ENCODE data around the gene LMTK2.
"Not testable (repeated sequence)": the region's sequence is repeated elsewhere in the genome, so short reads cannot be mapped to it uniquely, and the experiment has no call there.

The LMTK2 gene

DNA sequence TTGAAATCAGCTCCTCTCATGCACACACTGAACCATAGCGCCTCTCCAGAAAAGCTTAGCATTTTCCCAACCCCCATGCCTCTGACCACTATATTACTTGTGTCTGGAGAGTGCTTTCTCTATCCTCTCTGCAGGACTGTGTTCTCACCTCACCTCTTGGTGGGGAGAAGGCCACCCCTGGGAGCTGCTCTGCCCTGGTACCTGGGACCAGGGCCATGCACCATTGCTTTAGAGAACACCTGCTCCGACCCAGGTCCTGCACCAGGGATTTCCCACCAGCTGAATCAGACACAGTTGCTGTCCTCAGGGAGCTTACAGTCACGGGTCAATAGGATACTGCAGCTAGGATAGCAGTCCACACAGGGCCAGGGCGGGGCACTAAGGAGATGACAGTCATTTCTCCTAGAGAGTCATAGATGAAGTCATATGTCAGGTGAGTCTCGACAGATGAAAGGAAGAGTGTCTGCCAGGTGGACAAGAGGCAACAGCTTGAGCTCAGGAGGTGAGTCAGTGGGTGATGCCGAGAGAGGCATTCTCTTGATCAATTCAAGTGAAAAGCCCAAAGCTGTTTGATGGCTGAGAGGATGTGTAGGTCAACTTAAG lies 619 bp upstream of the LMTK2 start:
- DNase-seq (ENCODE audit: low spot score) = no peak

DNA sequence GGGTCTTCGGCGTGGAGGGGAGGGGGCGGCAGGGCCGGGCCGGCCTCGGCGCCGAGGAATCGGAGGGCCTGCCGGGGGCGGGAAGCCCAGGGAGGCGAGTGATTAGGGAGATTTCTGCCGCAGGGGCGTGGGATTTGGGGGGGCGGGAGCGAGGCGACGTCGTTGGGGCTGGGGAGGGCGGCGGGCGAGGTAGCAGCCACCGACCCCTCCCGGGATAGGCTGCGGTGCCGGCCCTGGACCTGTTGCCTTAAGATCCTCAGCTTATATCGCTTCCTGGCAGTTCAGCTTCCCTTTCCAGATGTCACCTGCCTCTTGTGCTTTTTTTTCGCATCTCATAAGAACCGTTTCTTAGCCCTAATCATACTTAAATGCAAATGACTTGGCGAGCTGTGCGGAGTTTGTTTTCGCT lies 655 bp downstream of the LMTK2 start:
- DNase-seq (ENCODE audit: low spot score) = peak; percentile 43

DNA sequence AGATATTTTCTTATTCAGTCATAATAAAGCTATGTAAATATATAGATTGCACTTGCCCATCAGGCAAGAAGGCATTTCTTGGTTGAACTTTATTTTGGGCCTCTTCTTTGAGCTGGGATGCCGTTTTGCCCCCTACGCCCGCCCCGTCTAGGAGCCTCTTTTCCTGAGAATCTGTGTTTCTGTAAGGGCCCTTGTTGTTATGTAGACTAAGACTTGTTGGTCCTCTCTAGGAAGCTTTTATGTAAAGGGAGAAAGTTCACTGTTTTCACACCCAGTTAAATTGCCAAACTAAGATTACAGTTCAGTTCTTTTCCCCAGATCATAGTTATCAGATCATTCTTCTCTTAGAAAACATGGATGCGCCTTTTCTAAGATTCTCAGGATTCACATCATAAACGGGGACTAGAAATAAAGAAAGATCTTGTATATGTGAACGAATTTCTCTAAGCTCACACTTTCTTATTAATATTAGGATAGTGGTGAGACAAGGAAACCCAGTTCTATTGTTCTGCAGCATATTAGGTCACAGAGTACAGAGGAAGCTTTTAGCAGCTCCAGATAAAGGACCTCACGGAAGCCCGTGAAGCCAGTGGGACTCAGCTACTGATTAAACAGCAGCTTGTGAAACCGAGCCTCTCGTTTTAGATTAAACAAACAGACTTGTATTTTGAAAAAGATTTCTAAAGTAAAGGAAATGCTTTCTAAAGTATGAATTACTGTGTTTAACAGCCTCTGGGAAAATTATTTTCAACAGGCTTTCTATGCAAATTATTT lies 3.8 kb downstream of the LMTK2 start:
- DNase-seq (ENCODE audit: low spot score) = no peak

DNA sequence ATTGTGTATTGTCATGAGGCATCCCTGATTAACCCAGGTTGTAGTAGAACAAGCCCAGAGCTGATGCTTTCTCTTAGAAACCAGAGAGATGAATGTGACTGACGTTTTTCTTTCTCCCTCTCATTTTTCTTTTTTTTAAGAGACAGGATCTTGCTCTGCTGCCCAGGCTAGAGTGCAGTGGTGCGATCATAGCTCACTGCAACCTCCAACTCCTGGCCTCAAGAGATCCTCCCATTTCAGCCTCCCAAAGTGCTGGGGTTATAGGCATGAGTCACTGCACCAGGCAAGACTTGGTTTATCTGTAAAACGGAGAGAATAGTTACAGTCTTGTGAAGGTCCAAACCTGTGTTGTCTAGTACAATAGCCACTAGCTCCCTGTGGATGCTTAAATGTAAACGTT lies 5.4 kb downstream of the LMTK2 start:
- DNase-seq (ENCODE audit: low spot score) = no peak

DNA sequence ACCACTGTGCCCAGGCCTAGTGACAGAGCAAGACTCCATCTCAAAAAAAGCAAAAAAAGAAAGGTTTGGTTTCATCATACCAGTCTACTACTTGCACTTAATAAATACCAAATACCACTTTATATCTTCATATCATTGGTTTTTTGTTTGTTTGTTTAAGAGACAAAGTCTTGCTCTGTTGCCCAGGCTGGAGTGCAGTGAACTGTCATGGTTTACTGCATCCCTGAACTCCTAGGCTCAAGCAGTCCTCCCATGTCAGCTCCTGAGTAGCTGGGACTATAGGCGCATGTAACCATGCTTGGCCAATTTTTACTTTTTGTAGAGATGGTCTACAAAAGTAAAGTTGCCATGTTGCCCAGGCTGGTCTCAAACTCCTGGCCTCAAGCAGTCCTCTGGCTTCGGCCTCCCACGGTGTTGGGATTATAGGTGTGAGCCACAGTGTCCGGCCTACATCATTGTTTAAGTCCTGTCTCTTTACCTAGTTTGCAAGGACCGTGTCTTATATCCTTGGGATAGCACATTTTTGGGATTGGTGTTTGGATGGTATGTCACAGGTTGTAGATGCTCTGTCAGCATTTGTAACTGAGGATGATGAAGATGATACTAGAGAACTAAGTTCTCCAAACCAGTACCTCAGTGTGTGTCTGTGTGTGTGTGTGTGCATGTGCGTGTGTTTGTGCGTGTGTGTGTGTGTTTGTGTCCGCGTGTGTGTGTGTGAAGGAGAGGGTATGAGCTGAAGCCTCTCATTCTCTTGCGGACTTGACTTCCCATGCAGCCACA lies 9.3 kb downstream of the LMTK2 start:
- DNase-seq (ENCODE audit: low spot score) = no peak

DNA sequence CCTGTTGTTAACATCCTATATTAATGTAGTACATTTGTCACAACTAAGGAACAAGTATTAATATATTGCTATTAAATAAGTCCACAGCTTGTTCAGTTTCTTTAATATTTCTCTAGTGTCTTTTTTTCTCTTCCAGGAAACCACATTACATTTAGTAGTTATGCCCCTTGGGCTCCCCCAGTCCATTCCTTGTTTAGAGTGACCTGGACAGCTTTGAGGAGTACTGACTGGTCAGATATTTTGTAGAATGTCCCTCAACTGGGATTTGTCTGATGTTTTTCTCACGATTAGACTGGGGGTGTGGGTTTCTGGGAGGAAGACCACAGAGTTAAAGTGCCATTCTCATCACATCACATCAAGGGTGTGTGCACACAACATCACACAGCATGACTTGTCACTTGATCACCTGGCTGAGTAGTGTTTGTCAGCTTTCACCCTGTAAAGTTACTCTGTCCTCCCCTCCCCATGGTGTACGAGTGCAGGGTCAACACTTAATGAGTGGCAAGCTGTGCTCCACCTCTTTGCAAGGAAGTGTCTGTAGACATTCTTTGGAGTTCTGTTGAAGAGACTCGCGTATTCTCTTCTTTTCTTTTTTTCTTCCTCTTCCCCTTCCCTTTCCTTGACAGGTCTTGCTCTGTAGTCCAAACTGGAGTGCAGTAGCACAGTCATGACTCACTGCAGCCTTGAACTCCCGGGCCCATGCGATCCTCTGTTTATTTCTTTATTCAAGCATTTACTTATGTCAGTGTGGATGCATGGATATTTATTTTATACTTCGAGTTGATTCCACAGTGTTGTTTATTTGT lies 10.2 kb downstream of the LMTK2 start:
- no peak for DNase-seq (ENCODE audit: low spot score)

DNA sequence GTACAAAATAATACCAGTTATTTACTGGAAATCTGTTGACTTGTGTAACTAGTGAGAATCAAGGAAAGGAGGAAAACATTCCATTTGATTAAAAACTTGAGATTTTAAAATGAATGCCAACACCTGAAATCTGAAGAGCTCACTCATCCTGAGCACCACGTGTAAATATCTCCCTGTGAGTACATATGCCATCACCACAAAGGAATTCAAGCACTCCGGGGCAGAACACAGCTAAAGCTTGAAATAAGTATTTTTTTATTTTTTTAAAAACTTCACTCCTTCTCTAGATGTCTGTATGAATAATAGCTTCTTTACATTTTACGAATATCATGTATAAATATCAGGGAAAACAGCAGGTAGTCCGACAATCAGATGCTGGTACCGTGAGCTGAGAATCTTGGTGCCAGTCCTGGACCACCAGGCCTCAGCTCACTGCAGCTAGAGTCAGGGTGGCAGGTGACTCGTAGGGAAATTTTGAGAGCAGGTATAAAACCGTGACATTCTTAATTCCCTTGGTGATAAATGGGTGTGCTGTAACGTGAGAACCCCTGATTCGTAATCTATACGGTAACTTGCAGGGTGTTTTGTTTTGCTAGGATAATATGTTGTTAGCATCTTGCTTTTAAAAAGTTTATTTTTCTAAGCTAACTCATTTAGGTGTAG lies 12.7 kb downstream of the LMTK2 start:
- no peak for DNase-seq (ENCODE audit: low spot score)

DNA sequence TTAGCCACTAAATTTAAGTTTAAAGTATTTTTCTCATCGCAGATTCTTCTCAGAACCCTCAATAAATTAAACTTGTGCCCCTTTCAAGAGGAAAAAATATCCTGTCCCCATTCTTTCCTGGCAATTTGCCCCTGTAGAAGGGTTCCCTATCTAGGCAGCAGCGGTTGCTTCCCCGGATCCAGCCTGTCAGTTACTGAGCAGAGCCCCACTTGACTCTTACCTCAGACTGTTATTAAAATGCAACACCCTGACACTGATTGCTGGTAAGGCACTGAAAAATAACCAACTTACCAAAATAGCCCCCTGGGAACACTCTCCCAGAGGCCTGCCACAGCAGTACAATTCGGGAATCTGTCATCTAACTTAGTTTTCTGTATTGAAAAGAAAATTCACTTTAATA lies 13.9 kb downstream of the LMTK2 start:
- DNase-seq (ENCODE audit: low spot score) = no peak

DNA sequence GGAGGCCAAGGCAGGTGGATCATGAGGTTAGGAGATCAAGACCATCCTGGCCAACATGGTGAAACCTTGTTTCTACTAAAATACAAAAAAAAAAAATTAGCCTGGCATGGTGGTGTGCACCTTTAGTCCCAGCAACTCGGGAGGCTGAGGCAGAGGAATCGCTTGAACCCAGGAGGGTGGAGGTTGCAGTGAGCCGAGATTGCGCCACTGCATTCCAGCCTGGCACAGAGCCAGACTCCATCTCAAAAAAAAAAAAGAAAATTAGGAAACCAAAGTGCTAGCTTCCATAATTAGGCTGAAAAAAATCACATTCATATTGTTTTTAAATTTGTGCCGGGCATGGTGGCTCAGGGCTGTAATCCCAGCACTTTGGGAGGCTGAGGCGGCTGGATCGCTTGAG lies 14.7 kb downstream of the LMTK2 start:
- DNase-seq (ENCODE audit: low spot score) = not testable (repeated sequence)

DNA sequence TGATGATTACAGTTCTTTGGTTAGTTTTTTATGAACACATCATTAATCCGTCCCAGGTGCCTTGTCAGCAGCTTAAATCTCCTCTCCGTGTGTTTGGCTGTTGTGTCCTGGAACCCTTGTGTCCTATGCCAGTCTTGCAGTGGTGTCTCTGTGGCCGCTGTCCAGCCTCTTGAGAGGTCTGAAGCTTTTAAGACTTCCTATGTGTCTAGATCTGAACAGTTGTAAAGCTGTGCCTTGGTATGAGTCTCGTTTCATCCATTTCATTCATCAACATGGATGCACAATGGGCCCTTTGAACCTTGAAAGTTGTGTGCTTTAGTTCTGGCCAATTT lies 16.7 kb downstream of the LMTK2 start:
- no peak for DNase-seq (ENCODE audit: low spot score)

DNA sequence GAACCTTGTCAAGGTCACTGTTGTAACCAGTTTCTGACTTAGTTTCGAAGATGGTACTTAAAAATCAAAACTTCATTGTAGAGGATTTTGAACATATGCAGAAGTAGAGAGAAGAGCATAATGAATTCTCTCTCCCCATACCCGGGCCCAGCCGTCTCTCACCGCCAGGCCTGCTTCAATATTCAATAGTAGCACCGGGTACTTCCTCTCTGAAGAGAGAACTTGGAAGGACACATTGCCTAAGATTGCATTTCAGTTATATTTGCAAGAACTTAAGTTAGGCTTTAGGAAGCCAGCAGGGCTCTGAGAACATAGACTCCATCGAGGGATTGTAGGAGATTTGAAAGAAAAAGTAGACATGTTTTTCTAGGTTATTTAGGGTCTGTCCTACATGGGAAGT lies 19.1 kb downstream of the LMTK2 start:
- DNase-seq (ENCODE audit: low spot score) = no peak

DNA sequence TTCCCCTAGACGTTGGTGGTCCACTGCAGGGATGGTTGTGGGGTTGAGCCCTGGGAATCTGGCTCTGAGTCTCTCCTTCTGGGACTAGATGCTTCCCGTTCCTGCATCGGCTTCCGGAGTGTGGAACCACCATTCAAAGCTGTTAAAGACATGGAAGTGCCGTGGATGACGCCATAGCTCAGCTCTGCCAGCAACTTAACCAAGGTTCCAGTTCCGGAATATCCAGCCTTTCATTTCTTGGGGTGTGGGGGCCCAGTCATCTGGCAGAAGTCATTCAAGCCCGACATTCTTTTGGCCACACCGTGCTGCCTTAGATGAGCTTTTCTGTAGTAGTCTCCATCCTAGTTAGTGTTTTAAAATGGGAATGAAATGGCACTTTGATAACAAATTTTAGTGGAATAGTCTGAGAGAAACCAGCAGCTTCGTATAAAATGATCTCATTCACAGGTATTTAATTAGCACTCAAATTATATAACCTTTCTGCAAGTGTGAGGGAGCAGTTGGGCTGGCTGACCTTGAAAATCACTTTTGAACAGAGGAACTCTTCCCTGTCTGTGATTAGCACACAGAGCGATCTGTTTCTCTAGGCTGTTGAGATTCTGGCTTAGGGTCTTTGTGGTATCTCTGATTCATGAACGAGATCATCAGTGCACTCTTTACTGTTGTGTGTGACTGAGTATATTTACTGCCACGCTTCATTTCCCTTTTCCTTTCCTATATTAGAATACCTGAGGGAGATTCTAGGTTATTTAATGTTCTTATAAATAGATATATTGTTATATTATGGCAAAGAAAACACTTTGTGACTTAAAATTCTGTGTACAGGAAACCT lies 19.9 kb downstream of the LMTK2 start:
- no peak for DNase-seq (ENCODE audit: low spot score)

DNA sequence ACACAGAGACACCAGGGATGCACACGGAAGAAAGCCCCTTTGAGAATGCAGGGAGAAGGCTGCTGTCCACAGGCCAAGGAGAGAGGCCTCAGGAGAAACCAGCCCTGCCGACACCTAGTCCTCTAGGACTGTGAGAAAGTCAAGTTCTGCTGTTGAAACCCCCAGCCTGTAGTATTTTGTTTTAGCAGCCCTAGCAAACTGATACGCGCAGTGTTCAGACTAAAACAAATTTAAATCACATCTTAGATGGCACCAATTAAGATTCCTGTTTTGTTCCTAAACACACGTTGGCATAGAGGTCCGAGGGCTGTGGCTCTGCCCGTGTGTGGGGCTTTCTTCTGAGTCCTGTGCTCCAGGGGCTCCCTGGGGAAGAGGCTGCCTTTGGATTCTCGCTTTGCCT lies 21.7 kb downstream of the LMTK2 start:
- DNase-seq (ENCODE audit: low spot score) = no peak

DNA sequence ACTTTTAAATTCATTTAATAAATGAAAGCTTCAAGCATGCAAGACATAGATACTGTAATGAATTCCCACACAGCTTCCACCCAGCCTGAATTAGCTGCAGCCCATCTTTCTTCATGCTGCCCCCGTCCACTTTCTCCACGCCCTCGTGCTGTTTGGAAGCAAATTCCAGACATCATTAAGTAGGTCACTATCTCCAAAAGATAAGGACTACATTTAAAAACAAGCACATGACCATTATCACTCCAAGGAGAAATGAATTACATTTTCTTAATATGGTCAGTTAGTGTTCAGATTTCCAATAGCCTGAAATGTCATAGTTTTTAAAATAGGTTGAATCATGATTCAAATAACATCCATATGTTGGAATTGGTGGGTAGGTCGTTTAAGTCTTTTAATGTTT lies 24.3 kb downstream of the LMTK2 start:
- DNase-seq (ENCODE audit: low spot score) = no peak

DNA sequence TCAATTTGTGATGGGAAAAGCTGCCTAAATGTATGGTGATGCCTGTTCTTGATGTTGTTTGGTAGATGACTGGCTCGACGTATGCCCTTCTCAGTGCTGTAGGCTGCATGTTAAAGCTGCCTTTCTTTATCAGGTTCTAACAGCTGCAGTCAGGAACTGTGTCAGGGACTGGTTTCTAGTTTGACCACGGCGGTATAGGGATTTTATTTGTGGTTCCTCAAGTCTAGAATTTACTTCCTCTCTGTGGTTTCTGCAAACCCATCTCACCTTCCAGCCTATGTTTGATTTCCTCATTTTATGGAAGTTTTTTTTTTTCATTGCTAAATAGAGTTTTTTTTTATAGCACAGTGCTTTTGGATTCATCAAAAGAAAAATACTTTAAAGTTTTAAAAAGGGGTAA lies 26.5 kb downstream of the LMTK2 start:
- peak; percentile 64 for DNase-seq (ENCODE audit: low spot score)

DNA sequence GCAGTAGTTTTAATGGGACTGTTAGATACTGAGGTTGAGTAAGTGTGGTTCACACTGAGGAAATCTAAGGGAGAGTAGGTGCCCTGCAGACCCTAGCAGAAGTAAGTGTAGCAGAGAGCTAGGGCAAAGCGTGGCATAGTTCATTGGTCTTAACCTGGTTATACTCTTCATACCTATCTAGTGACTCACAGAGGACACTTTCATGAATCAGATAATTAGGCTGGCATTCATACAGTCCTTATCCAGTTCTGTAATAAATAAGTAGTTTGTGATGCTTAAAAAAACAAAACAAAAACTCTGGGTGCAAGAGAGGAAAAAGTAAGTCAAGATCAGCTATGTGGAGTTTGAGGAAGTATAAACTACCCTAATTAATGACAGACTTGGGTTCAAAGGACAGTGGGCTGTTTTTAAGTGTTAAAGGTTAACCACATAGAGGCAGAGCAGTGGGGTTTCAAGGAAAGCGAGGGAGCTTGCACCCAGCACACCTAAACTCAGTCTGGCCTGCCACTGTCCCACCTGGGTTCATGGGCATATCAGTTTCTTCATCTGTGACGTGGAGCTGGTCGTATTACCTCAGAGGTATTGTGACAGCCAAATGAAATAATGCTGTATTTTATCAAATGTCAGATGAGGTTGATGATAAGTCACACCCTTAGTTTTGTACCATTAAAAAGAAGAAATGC lies 27.1 kb downstream of the LMTK2 start:
- DNase-seq (ENCODE audit: low spot score) = peak; percentile 32

DNA sequence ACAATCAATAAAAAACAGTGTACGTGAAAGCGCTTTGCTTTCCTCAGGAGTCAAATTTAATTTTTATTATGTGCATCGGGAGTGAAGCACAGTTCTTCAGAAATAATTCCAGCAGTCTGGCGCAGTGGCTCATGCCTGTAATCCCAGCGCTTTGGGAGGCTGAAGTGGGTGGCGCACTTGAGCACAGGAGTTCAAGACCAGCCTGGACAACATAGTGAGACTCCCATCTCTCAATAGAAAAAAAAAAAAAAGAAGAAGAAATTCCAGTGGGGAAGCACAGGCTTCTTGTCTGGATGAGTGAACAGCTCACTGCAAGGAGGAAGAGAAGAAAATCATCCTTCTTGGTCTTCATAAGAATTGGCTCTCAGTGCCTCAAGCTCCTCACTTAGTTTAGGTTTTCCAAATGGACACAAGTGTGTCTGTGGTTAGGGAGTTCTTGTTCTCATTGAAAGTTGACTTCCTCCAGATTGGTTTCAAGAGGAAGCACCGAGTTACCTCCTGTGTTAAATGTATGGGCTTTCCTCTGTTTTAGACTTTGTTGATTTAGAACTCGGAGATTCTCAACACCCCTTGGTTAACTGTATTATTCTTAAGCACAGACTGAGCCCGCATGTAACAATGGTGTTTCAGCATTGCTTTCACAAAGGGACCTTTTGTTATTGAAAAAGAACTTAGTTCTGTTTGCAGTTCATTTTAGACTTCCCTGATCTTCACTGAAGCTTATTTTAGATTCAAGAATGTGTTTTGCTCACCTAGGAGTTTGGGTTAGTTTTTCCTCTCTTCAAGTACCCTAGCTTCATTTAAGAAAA lies 28.0 kb downstream of the LMTK2 start:
- DNase-seq (ENCODE audit: low spot score) = no peak

DNA sequence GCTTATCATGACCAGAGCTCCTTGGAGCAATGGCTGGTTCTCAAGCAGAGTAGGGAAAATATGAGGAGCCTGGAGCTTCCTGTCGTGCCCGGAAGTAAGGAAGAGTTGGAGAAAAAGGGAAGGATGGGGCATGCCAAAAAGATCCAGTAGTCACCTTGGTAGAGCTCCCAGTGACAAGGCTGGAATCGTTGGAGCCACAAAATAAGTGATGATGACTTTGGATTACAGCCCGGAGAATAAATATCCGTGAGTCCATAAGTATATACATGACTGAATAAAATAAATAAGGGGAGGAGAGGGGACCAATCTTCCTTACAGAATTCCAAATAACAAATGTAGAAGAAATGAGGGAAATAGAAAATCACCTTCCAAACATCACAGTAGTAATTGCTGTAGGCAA lies 29.3 kb downstream of the LMTK2 start:
- no peak for DNase-seq (ENCODE audit: low spot score)

DNA sequence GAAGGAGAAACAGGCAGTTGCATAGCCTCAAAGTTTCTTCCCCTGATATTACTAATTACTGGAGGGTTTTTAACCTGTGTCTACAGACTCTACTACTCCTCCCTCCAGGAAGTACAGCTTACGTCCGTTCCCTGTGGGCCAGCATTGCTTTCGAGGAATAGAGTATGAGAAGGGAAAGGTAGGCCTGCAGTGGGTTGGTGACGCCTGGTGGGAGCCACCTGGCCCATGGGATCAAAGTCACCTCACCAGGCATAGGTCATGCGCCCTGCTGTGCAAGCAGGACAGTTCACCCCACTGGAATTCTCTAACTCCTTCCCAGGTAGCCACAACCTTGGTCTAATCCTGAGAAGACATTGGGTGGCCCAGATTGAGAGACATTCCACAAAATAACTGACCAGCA lies 29.8 kb downstream of the LMTK2 start:
- no peak for DNase-seq (ENCODE audit: low spot score)
